GM19438 (cell line): ENCODE measurements around the gene ITGB1BP2.
"Not testable (repeated sequence)": the region's sequence is repeated elsewhere in the genome, so short reads cannot be mapped to it uniquely, and the experiment has no call there.

ENCODE experiments used
- ATAC-seq: cut with Tn5 transposase; IDR thresholded peaks from one replicate; pipeline ENCODE4 v1.9.1; 2021; ENCODE audit warnings: low read depth; ENCODE audit not compliant: unreplicated experiment

Gene ITGB1BP2

GRCh38 chrX:71301195-71301924 lies at the start of gene ITGB1BP2:
Gene ITGB1BP2 (plus strand): TSS chrX:71301750. CDS start chrX:71301807, 57 bp downstream.
- ATAC-seq, result no peak

GRCh38 chrX:71252221-71252620 lies 49.3 kb upstream of the ITGB1BP2 start:
- ATAC-seq, result no peak

GRCh38 chrX:71253253-71254091 lies 48.1 kb upstream of the ITGB1BP2 start:
- ATAC-seq, result no peak

- peak; percentile 73 for ATAC-seq
These were observed 47.2 kb upstream of the ITGB1BP2 start, which contains the start of gene ZMYM3 for GRCh38 chrX:71254092-71254963. Gene ZMYM3 (minus strand): TSS chrX:71254140. CDS start chrX:71253255, 885 bp downstream.

GRCh38 chrX:71256051-71256450 lies 45.5 kb upstream of the ITGB1BP2 start:
- no peak for ATAC-seq

GRCh38 chrX:71256856-71257255 lies 44.7 kb upstream of the ITGB1BP2 start:
- no peak for ATAC-seq

- not testable (repeated sequence) for ATAC-seq
These were observed 32.9 kb upstream of the ITGB1BP2 start for GRCh38 chrX:71268624-71269023.

- no peak for ATAC-seq
These were observed 31.7 kb upstream of the ITGB1BP2 start for GRCh38 chrX:71269801-71270395.

- not testable (repeated sequence) for ATAC-seq
These were observed 29.2 kb upstream of the ITGB1BP2 start for GRCh38 chrX:71272313-71272712.

- ATAC-seq, result not testable (repeated sequence)
These were observed 20.2 kb upstream of the ITGB1BP2 start for GRCh38 chrX:71281300-71281699.

GRCh38 chrX:71282514-71283402 lies 18.8 kb upstream of the ITGB1BP2 start:
- ATAC-seq, result peak; percentile 27

GRCh38 chrX:71283403-71284143 lies 18.0 kb upstream of the ITGB1BP2 start, which contains the start of gene NONO:
Gene NONO (plus strand): TSS chrX:71283635. CDS start chrX:71290638, 7,003 bp downstream.
- ATAC-seq, result peak; percentile 76

GRCh38 chrX:71285929-71286328 lies 15.6 kb upstream of the ITGB1BP2 start:
- no peak for ATAC-seq

- ATAC-seq, result no peak
These were observed 10.2 kb upstream of the ITGB1BP2 start for GRCh38 chrX:71291381-71291780.

- no peak for ATAC-seq
These were observed 8.7 kb upstream of the ITGB1BP2 start for GRCh38 chrX:71292669-71293365.

GRCh38 chrX:71296806-71297205 lies 4.7 kb upstream of the ITGB1BP2 start:
- no peak for ATAC-seq

GRCh38 chrX:71298119-71298518 lies 3.4 kb upstream of the ITGB1BP2 start:
- no peak for ATAC-seq

GRCh38 chrX:71300064-71300463 lies 1.5 kb upstream of the ITGB1BP2 start:
- ATAC-seq, result not testable (repeated sequence)
